NCI-H526 (cell line): Measurements from ENCODE around the gene MAD1L1.

Source experiments
- DNase-seq, 2 experiments: peaks; one replicate each; lab custom pipeline; 2025; lab: John Stamatoyannopoulos, UW

MAD1L1 gene

DNA sequence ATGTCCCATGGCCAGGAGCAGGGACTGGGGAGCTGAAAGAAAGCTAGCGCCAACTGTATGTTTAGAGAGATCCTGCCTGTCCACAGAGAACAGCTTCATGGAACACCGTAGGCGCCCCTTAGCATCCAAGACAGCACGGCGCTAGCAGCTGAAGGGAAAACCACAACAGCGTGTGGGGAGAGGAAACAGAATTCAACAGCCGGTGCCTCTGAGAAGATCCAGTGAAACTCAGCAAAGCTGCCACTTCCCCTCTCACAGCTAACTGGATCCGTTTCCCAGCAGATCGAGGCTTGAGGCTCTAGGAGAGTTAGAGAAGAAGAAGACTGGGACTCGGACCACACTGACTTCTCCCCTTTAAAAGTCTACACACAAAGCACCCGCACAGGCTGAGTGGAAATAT lies 145.0 kb downstream of the MAD1L1 start:
- no peak for DNase-seq

- no peak for DNase-seq
Measured at GRCh38 chr7:2086229-2086628, 146.5 kb downstream of the MAD1L1 start.

DNA sequence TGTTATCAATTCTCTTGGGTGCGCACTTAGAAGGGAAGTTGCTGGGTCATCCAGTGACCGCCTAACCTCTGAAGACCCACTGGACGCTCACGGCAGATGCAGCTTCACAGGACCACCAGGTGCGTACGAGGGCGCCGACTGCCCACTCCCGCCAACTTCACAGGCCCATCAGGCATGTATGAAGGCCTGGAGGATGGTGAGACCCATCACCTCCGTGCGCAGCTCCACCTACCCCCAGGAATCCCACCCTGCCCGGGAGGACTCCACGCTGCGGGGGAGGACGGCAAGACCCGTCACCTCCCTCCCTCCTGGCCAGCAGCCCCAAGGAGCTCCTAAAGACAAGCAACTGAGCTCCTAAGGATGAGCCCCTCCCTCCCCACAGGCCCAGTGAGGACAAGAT lies 146.9 kb downstream of the MAD1L1 start:
- no peak for DNase-seq

DNA sequence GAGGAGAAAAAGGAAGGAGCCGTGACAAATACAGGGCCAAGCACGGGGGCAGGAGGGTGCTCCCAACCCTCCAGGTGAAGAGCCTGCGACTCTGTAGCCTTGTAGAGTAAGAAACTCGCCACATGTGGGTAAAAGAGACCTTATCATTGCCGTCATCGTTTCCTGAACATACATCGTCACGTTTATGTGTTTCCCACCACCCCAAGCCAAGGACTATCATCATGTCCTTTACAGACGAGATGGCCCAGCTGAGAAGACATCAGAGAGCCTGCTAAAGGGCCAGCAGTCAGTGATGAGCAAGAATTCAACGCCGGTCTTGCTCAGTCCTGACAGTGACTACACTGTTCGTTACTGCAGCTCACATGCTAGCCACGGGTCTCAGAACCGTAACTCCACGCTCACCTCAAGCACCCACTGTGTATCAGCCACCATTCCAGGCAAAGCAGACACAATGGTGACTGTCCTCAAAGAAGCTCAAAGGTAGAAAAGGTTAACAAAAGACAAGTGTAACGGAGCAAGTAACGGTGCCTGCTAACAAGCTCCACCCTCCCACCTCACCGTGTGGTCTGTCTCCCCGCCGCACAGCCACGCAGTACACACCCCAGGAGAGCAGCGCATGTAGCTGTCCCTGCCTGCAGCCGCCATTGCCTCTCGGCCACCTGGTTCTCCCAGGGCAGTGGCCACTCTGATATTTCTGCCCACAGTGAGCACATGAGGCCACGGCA lies 147.8 kb downstream of the MAD1L1 start:
- no peak for DNase-seq

- no peak for DNase-seq
Measured at GRCh38 chr7:2084331-2084730, 148.4 kb downstream of the MAD1L1 start.

DNA sequence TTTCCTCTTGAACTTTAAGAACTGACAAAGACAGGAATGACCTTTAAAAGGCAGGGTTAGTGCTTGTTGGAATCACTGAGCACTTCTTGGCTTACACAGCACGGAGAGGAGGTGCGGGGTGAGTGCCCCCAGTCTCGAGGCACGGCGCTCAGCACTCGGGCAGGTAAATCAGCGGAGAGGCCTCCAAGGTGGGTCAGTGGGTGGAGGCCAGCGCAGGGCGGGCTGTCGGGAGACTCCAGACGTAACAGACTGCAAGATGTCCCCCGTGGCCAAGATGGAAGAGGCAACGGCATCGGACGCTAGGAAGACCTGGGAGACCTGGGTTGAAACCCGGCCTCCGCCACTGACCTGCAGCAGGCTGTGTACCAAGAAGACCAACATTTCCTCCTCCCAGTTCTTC lies 149.4 kb downstream of the MAD1L1 start:
- no peak for DNase-seq

GRCh38 chr7:2082139-2082998 lies 150.4 kb downstream of the MAD1L1 start:
- DNase-seq: no peak

DNA sequence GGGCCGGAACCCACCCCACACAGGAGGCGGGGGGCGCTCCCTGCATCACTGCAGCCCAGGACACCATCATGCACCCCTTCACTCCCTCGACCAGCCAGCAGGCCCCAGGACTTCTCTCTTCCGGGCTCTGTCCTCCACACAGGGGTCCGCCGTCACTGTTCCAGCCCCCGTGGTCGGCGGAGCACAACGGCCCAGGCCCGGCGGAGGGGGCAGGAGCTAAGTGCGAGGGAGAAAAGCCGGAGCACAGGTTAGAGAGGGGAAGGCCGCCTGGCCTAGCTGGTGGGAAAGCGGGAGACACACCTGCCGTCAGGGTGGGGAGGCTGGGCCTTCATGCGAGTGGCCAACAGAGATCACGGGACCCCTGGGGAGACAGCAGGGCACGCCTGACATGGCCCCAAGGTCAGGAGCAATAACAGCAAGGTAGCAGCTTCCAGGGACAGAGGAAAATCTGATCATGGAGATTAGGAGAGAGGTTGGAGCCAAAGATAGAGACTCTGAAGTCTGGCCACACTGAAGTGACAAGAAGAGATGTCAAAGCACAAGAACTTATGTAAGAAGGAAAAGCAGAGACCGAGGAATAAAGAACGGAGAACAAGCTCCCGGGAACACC lies 151.1 kb downstream of the MAD1L1 start:
- no peak for DNase-seq

DNA sequence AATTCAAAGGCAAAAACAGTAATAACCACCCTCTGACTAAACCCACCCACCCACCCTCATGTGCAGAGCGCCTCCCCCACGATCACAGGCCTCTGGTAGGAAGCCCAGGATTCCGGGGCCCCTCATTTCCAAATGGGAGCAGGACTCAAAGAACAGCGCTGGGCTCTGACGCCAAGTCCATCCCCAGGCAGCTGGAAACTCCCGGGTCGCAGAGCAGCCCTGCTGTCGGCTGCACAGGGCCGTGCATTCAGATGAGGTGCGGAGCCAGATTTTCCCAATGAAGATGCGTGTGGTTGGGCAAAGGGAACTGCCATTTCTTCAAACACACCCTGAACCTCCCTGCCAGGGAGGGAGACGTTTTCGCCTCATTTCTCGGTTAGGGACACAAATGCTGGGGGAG lies 152.3 kb downstream of the MAD1L1 start:
- DNase-seq: no peak

GRCh38 chr7:2080060-2080387 lies 152.7 kb downstream of the MAD1L1 start:
- DNase-seq: no peak

GRCh38 chr7:2079332-2080059 lies 153.2 kb downstream of the MAD1L1 start:
- peak in 1 of 2 experiments; percentile 35 for DNase-seq

DNA sequence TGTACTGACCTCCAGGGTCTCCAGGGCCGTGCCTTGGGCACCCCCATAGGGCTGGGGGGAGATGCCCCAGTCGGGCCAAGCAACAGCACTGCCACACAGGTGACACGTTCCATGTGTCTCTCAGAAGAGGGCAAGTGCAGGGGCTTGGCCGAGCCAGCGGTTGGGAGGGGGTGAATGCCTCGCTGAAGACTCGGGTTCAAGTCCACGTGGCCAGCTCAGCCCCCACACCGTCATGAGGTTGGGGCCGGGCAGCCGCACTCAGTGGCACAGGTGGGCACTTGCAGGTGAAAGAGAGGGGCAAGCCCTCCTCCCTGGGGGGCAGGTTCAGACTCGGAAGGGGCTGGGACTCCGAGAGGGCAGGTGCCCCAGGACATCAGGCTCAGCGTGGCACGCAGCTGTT lies 153.8 kb downstream of the MAD1L1 start:
- DNase-seq: no peak

- no peak for DNase-seq
Measured at GRCh38 chr7:2076649-2077064, 156.1 kb downstream of the MAD1L1 start.

GRCh38 chr7:2075811-2076210 lies 156.9 kb downstream of the MAD1L1 start:
- no peak for DNase-seq

GRCh38 chr7:2074691-2075090 lies 158.1 kb downstream of the MAD1L1 start:
- no peak for DNase-seq

DNA sequence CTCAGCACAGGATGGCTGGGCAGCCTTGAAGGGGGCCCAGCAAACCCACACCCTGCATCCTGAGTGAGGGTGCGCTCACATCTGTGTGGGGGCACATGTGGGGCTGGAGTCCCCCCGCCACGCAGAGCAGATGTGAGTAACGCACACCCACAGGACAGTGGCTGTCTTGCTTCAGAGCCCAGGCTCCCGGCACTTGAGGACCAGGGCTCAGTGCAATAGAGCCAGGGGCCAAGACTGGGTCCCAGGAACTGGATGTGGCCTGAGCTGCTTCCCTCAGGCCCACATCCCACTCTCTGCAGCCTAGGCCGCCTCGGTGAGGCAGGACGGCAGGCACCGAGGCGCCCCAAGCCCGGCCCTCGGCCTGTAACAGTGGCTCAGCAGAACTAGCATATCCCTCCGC lies 159.9 kb downstream of the MAD1L1 start:
- no peak for DNase-seq

GRCh38 chr7:2072042-2072441 lies 160.7 kb downstream of the MAD1L1 start:
- no peak for DNase-seq

DNA sequence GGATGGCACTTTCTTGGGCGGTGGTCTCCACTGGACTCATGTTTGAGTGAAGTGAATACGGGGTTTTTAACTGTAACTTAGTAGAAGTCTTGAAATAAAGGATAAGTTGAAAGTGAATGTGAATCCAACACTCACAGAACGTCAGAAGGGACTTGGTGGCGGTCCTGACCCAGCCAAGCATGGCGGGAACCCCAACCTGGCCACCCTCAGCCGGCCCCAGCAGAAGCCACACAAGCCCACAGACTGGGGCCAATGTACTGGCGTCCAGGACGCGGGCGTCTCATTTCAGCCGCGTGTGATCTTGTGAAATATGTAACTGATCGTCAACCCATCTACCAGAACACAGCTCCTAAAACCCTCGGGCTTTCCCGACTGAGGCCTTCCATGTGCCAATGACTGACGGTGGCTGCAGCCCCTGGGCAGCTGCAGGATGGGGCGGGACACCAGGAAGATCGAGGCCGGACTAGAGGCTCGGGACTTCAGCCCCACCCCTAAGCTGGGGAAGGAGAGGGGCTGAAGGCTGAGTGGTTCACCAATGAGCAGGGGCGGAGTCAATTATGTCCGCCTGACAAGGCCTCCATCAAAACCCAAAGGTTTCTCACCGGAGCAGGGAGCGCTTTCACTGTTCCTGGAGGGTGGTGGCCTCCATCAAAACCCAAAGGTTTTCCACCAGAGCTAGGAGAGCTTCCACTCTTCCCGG lies 161.5 kb downstream of the MAD1L1 start:
- DNase-seq: no peak

GRCh38 chr7:2070151-2070763 lies 162.5 kb downstream of the MAD1L1 start:
- DNase-seq: no peak

GRCh38 chr7:2069472-2069860 lies 163.3 kb downstream of the MAD1L1 start:
- DNase-seq: no peak

- DNase-seq: no peak
Measured at GRCh38 chr7:2068693-2069471, 163.9 kb downstream of the MAD1L1 start.
